RWPE2 (cell line): Measurements from ENCODE around the gene DIS3.
A peak's percentile ranks its signal among the peaks of the same experiment; 100 is the strongest.
"Not testable (repeated sequence)": the region's sequence is repeated elsewhere in the genome, so short reads cannot be mapped to it uniquely, and the experiment has no call there.

Experiments
- ATAC-seq: fragments of 200-7000 bp; cut with Tn5 transposase; 3 replicates; pipeline ENCODE4 v1.9.1; 2021; ENCODE audit warnings: low read depth
- DNase-seq: peaks from one replicate; pipeline ENCODE4 v3.0.0-alpha.2; 2020; ENCODE audit warnings: low spot score
- H3K27ac ChIP-seq: fragments of 450-650 bp; 2 replicates; pipeline ENCODE4 v1.5.1; 2017; ENCODE audit warnings: mild to moderate bottlenecking; ENCODE audit not compliant: poor library complexity, severe bottlenecking
- H3K27me3 ChIP-seq: fragments of 250-450 bp; sonication (Bioruptor Pico); 2 replicates; pipeline ENCODE4 v1.5.1; 2021; ENCODE audit warnings: mild to moderate bottlenecking, moderate library complexity; ENCODE audit not compliant: insufficient read depth, poor library complexity, severe bottlenecking
- H3K36me3 ChIP-seq: fragments of 250-450 bp; sonication (Bioruptor Pico); 2 replicates; pipeline ENCODE4 v1.5.1; 2020; ENCODE audit warnings: low read depth, mild to moderate bottlenecking, moderate library complexity
- H3K4me1 ChIP-seq: fragments of 250-450 bp; sonication (Bioruptor Pico); 2 replicates; pipeline ENCODE4 v1.5.1; 2021; ENCODE audit warnings: mild to moderate bottlenecking, moderate library complexity; ENCODE audit not compliant: insufficient read depth, poor library complexity, severe bottlenecking
- H3K4me3 ChIP-seq: fragments of 250-450 bp; sonication (Bioruptor Pico); 2 replicates; pipeline ENCODE4 v1.5.1; 2021; ENCODE audit warnings: mild to moderate bottlenecking, moderate library complexity; ENCODE audit not compliant: severe bottlenecking
- H3K9me3 ChIP-seq: fragments of 250-450 bp; sonication (Bioruptor Pico); 2 replicates; pipeline ENCODE4 v1.5.1; 2021; ENCODE audit warnings: mild to moderate bottlenecking, moderate library complexity; ENCODE audit not compliant: severe bottlenecking
- CTCF ChIP-seq: fragments of 450-650 bp; IDR thresholded peaks from one replicate; pipeline ENCODE4 v1.5.1; 2017; ENCODE audit warnings: mild to moderate bottlenecking, moderate library complexity; ENCODE audit not compliant: poor library complexity, severe bottlenecking

DIS3 gene

GRCh38 chr13:72820156-72820897, 38.6 kb upstream of the DIS3 start:
- no peaks in the 10 kb centered on the region for H3K4me1 ChIP-seq
- no peak overlapping the region for H3K27ac ChIP-seq
- TF ChIP-seq CTCF, result no peak
- no peaks in the 10 kb centered on the region for H3K27me3 ChIP-seq
- ATAC-seq (no peak), DNase-seq (no peak)
- H3K4me3 ChIP-seq, result no peak overlapping the region
- H3K36me3 ChIP-seq, result peaks cover 45% of the 10 kb centered on the region
- no peaks in the 10 kb centered on the region for H3K9me3 ChIP-seq

- H3K9me3 ChIP-seq, result no peaks in the 10 kb centered on the region
- peaks cover 48% of the 10 kb centered on the region for H3K36me3 ChIP-seq
- DNase-seq (no peak), ATAC-seq (no peak)
- H3K4me1 ChIP-seq, result no peaks in the 10 kb centered on the region
- H3K27ac ChIP-seq, result no peak overlapping the region
- H3K4me3 ChIP-seq, result no peak overlapping the region
- peak; percentile 72 for TF ChIP-seq CTCF
- no peaks in the 10 kb centered on the region for H3K27me3 ChIP-seq
Observed at GRCh38 chr13:72808917-72809500, 27.3 kb upstream of the DIS3 start.

GRCh38 chr13:72806514-72806913, 24.8 kb upstream of the DIS3 start:
- H3K4me1 ChIP-seq, ATAC-seq, H3K27me3 ChIP-seq, H3K9me3 ChIP-seq, H3K27ac ChIP-seq, DNase-seq, H3K4me3 ChIP-seq: not testable (repeated sequence)
- peaks cover 47% of the 10 kb centered on the region for H3K36me3 ChIP-seq

GRCh38 chr13:72805676-72806346, 24.1 kb upstream of the DIS3 start:
- Histone ChIP-seq H3K9me3 (no peaks in the 10 kb centered on the region), H3K27me3 (no peaks in the 10 kb centered on the region), H3K4me1 (no peaks in the 10 kb centered on the region), H3K27ac (no peak overlapping the region), H3K36me3 (peaks cover 46% of the 10 kb centered on the region), H3K4me3 (no peak overlapping the region)
- no peak for TF ChIP-seq CTCF
- ATAC-seq (no peak), DNase-seq (no peak)

GRCh38 chr13:72804301-72804700, 22.6 kb upstream of the DIS3 start:
- Histone ChIP-seq H3K36me3 (peaks cover 39% of the 10 kb centered on the region), H3K27ac (no peak overlapping the region), H3K4me3 (no peak overlapping the region), H3K9me3 (no peaks in the 10 kb centered on the region), H3K27me3 (no peaks in the 10 kb centered on the region), H3K4me1 (no peaks in the 10 kb centered on the region)
- DNase-seq, result no peak
- TF ChIP-seq CTCF, result no peak
- ATAC-seq, result no peak
